ENCODE results near the gene C2orf74. TPM values are rescaled to one million over a fixed set of nuclear protein-coding genes. Genes with fewer than 3 reads are reported as not detected.
"Not testable (repeated sequence)": the region's sequence is repeated elsewhere in the genome, so short reads cannot be mapped to it uniquely, and the experiment has no call there.

C2orf74 gene
- total RNA-seq, 4 donors from 2014 or later: 8.4 to 28.6 (median 21.2) TPM

GRCh38 chr2:61157371-61158003 lies 4.5 kb upstream of the C2orf74 start:
- WGBS, 2 donors: 74 to 83% methylated on average over 5 of the region's 5 CpGs
- peaks cover 0 to 3% (median 0%) of the 10 kb centered on the region in 4 donors for H3K9me3 ChIP-seq
- no peaks in the 10 kb centered on the region for H3K4me1 ChIP-seq
- H3K27ac ChIP-seq: no peak overlapping the region
- no peaks in the 10 kb centered on the region for H3K27me3 ChIP-seq
- H3K36me3 ChIP-seq: peaks cover 0 to 55% (median 0%) of the 10 kb centered on the region in 3 donors
- no peak for DNase-seq (ENCODE audit: low spot score in 2 of 2)
- H3K4me3 ChIP-seq: no peak overlapping the region
- TF ChIP-seq, protein P1, sequence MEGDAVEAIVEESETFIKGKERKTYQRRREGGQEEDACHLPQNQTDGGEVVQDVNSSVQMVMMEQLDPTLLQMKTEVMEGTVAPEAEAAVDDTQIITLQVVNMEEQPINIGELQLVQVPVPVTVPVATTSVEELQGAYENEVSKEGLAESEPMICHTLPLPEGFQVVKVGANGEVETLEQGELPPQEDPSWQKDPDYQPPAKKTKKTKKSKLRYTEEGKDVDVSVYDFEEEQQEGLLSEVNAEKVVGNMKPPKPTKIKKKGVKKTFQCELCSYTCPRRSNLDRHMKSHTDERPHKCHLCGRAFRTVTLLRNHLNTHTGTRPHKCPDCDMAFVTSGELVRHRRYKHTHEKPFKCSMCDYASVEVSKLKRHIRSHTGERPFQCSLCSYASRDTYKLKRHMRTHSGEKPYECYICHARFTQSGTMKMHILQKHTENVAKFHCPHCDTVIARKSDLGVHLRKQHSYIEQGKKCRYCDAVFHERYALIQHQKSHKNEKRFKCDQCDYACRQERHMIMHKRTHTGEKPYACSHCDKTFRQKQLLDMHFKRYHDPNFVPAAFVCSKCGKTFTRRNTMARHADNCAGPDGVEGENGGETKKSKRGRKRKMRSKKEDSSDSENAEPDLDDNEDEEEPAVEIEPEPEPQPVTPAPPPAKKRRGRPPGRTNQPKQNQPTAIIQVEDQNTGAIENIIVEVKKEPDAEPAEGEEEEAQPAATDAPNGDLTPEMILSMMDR (IDR thresholded peaks at IDR 0.05): no peak
- TF ChIP-seq POLR2A (IDR thresholded peaks at IDR 0.05): no peak
- TF ChIP-seq EP300 (IDR thresholded peaks at IDR 0.05): no peak

- no peaks in the 10 kb centered on the region for H3K27me3 ChIP-seq
- no peak for TF ChIP-seq EP300 (IDR thresholded peaks at IDR 0.05)
- no peak for TF ChIP-seq POLR2A (IDR thresholded peaks at IDR 0.05)
- TF ChIP-seq, protein P1 (IDR thresholded peaks at IDR 0.05): no peak
- H3K4me3 ChIP-seq: no peak overlapping the region
- no peak overlapping the region for H3K27ac ChIP-seq
- H3K9me3 ChIP-seq: peaks cover 0 to 3% (median 0%) of the 10 kb centered on the region in 4 donors
- DNase-seq (ENCODE audit: low spot score in 2 of 2): no peak
- H3K4me1 ChIP-seq: no peaks in the 10 kb centered on the region
- peaks cover 0 to 64% (median 0%) of the 10 kb centered on the region in 3 donors for H3K36me3 ChIP-seq
- WGBS, 2 donors: 76 to 81% methylated on average over 3 of the region's 3 CpGs
Observed at GRCh38 chr2:61158356-61158955, 3.5 kb upstream of the C2orf74 start.

DNA sequence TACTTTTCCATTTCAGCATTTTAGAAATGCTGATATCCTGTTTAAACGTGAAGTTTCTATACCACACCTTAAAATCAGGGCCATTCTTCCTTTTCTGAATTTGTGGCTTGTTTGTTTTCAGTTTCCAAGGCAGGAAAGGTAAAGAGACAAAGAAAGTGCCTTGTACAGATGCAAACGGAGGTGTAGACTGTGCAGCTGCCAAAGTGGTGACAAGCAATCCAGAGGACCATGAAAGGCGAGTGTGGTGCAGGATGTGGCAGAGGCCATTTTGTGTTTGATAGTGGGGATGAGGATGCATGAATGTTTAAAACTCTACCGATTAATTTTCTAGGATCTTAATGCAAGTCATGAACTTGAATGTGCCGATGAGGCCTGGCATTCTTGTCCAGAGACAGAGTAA lies 733 bp downstream of the C2orf74 start:
- no peak overlapping the region for H3K27ac ChIP-seq
- H3K4me1 ChIP-seq: no peaks in the 10 kb centered on the region
- no peaks in the 10 kb centered on the region for H3K27me3 ChIP-seq
- no peak for DNase-seq (ENCODE audit: low spot score in 2 of 2)
- TF ChIP-seq EP300 (IDR thresholded peaks at IDR 0.05) (no peak), POLR2A (IDR thresholded peaks at IDR 0.05) (no peak)
- TF ChIP-seq, protein P1 (IDR thresholded peaks at IDR 0.05): no peak
- WGBS, 2 donors: 91 to 92% methylated on average over 5 of the region's 5 CpGs
- H3K4me3 ChIP-seq: no peak overlapping the region
- H3K9me3 ChIP-seq: peaks cover 0 to 3% (median 0%) of the 10 kb centered on the region in 4 donors
- H3K36me3 ChIP-seq: peaks cover 0 to 93% (median 0%) of the 10 kb centered on the region in 3 donors

GRCh38 chr2:61165082-61165481 lies 3.1 kb downstream of the C2orf74 start:
- H3K4me3 ChIP-seq; H3K4me1 ChIP-seq; H3K27ac ChIP-seq; H3K9me3 ChIP-seq; H3K27me3 ChIP-seq; DNase-seq (ENCODE audit: low spot score in 2 of 2): not testable (repeated sequence)
- peaks cover 0 to 83% (median 0%) of the 10 kb centered on the region in 3 donors for H3K36me3 ChIP-seq
- WGBS, 2 donors: 91 to 94% methylated on average over 7 of the region's 7 CpGs

DNA sequence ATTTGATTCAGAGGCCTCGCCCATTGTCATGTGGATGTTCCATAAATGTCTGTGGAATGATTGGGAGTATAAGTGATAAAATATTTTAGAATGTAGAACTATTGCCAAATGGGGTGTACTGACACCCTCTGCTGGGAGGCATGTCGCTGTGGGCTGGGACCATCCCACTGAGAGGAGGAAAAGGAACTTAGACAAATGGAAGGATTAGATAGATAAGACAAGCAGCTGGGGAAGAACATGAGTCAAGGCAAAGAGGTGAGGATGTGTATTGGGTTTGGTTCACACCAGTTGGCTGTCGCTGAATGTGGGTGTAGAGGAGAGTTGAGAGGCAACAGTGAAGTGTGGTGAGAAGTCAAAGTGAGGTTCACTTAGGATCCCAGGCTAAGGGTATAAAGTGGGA lies 4.0 kb downstream of the C2orf74 start:
- WGBS, 2 donors: 90 to 94% methylated on average over 3 of the region's 3 CpGs
- no peak for TF ChIP-seq POLR2A (IDR thresholded peaks at IDR 0.05)
- TF ChIP-seq EP300 (IDR thresholded peaks at IDR 0.05): no peak
- TF ChIP-seq, protein P1 (IDR thresholded peaks at IDR 0.05): no peak
- Histone ChIP-seq H3K36me3 (peaks cover 0 to 74% (median 0%) of the 10 kb centered on the region in 3 donors), H3K4me3 (no peak overlapping the region), H3K9me3 (no peaks in the 10 kb centered on the region), H3K27ac (no peak overlapping the region), H3K4me1 (no peaks in the 10 kb centered on the region), H3K27me3 (no peaks in the 10 kb centered on the region)
- DNase-seq (ENCODE audit: low spot score in 2 of 2): no peak
